ENCODE results near the gene BEND5.
A peak's percentile ranks its signal among the peaks of the same experiment; 100 is the strongest.

- TF ChIP-seq PRDM1 (tag by site-specific recombination; IDR thresholded peaks at IDR 0.05): no peak
- TF ChIP-seq CTCF (tag by site-specific recombination; IDR thresholded peaks at IDR 0.05): no peak
- peak; percentile 66 for TF ChIP-seq REST (tag by site-specific recombination; IDR thresholded peaks at IDR 0.05)
- no peak for TF ChIP-seq ZNF747 (tag by site-specific recombination; IDR thresholded peaks at IDR 0.05)
- no peak for TF ChIP-seq ZNF266 (tag by site-specific recombination; IDR thresholded peaks at IDR 0.05; ENCODE audit: low read depth)
These were observed 23.4 kb downstream of the BEND5 start for GRCh38 chr1:48753293-48753692.

Measured in HEK293 (cell line).